C4-2B (cell line): ENCODE results near the gene KRT85.

Source experiments
- ZFX ChIP-seq: fragments of 450-650 bp; IDR thresholded peaks from 2 replicates; pipeline ENCODE4 v1.6.1; 2017
- TF ChIP-seq, protein P1 (sequence below): fragments of 450-650 bp; conservative IDR thresholded peaks from 2 replicates; pipeline ENCODE4 v1.5.1; 2017; ENCODE audit warnings: mild to moderate bottlenecking

- TF ChIP-seq, protein P1, sequence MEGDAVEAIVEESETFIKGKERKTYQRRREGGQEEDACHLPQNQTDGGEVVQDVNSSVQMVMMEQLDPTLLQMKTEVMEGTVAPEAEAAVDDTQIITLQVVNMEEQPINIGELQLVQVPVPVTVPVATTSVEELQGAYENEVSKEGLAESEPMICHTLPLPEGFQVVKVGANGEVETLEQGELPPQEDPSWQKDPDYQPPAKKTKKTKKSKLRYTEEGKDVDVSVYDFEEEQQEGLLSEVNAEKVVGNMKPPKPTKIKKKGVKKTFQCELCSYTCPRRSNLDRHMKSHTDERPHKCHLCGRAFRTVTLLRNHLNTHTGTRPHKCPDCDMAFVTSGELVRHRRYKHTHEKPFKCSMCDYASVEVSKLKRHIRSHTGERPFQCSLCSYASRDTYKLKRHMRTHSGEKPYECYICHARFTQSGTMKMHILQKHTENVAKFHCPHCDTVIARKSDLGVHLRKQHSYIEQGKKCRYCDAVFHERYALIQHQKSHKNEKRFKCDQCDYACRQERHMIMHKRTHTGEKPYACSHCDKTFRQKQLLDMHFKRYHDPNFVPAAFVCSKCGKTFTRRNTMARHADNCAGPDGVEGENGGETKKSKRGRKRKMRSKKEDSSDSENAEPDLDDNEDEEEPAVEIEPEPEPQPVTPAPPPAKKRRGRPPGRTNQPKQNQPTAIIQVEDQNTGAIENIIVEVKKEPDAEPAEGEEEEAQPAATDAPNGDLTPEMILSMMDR, result no peak
- TF ChIP-seq ZFX, result no peak
These were observed 34.2 kb upstream of the KRT85 start for GRCh38 chr12:52401526-52401925.
